ENCODE data around the gene MEGF11. TPM values are rescaled to one million over a fixed set of nuclear protein-coding genes. Genes with fewer than 3 reads are reported as not detected.

MEGF11 gene
- total RNA-seq, 3 donors from 2014 or later: not detected

GRCh38 chr15:66189291-66189690 is 64.3 kb downstream of the MEGF11 start:
- intact Hi-C loops (cut with DNase I; ENCODE audit: low total_unique reads): no loop called here
- H3K36me3 ChIP-seq: no peaks in the 10 kb centered on the region
- no peaks in the 10 kb centered on the region for H3K4me1 ChIP-seq
- no peak overlapping the region for H3K4me3 ChIP-seq
- TF ChIP-seq POLR2AphosphoS5 (IDR thresholded peaks at IDR 0.05): no peak
- TF ChIP-seq CTCF (IDR thresholded peaks at IDR 0.05): no peak
- no peak for TF ChIP-seq POLR2A (IDR thresholded peaks at IDR 0.05)
- no peak for DNase-seq (ENCODE audit: low spot score in 2 of 2)
- no peaks in the 10 kb centered on the region for H3K9me3 ChIP-seq
- no peak overlapping the region for H3K27ac ChIP-seq
- H3K27me3 ChIP-seq: peaks cover 0 to 3% of the 10 kb centered on the region in 2 donors

- Histone ChIP-seq H3K27me3 (peaks cover 0 to 3% of the 10 kb centered on the region in 2 donors), H3K36me3 (no peaks in the 10 kb centered on the region), H3K9me3 (no peaks in the 10 kb centered on the region), H3K27ac (no peak overlapping the region), H3K4me1 (no peaks in the 10 kb centered on the region), H3K4me3 (no peak overlapping the region)
- TF ChIP-seq CTCF (IDR thresholded peaks at IDR 0.05): no peak
- TF ChIP-seq POLR2AphosphoS5 (IDR thresholded peaks at IDR 0.05): no peak
- no peak for TF ChIP-seq POLR2A (IDR thresholded peaks at IDR 0.05)
- no peak for DNase-seq (ENCODE audit: low spot score in 2 of 2)
- intact Hi-C loops (cut with DNase I; ENCODE audit: low total_unique reads): no loop called here
These were observed 65.1 kb downstream of the MEGF11 start for GRCh38 chr15:66188464-66188863.

GRCh38 chr15:66187271-66187670 is 66.3 kb downstream of the MEGF11 start:
- intact Hi-C loops (cut with DNase I; ENCODE audit: low total_unique reads): no loop called here
- TF ChIP-seq POLR2AphosphoS5 (IDR thresholded peaks at IDR 0.05) (no peak), CTCF (IDR thresholded peaks at IDR 0.05) (no peak), POLR2A (IDR thresholded peaks at IDR 0.05) (no peak)
- no peak for DNase-seq (ENCODE audit: low spot score in 2 of 2)
- Histone ChIP-seq H3K4me1 (no peaks in the 10 kb centered on the region), H3K9me3 (no peaks in the 10 kb centered on the region), H3K4me3 (no peak overlapping the region), H3K27me3 (peaks cover 0 to 3% of the 10 kb centered on the region in 2 donors), H3K36me3 (no peaks in the 10 kb centered on the region), H3K27ac (peak overlapping the region in 1 of 2 donors; percentile 55)

- H3K4me1 ChIP-seq: no peaks in the 10 kb centered on the region
- H3K27me3 ChIP-seq: peaks cover 0 to 6% of the 10 kb centered on the region in 2 donors
- H3K9me3 ChIP-seq: no peaks in the 10 kb centered on the region
- TF ChIP-seq CTCF (IDR thresholded peaks at IDR 0.05) (no peak), POLR2AphosphoS5 (IDR thresholded peaks at IDR 0.05) (no peak), POLR2A (IDR thresholded peaks at IDR 0.05) (no peak)
- intact Hi-C loops (cut with DNase I; ENCODE audit: low total_unique reads): no loop called here
- no peaks in the 10 kb centered on the region for H3K36me3 ChIP-seq
- H3K27ac ChIP-seq: no peak overlapping the region
- DNase-seq (ENCODE audit: low spot score in 2 of 2): no peak
- H3K4me3 ChIP-seq: no peak overlapping the region
These were observed 67.3 kb downstream of the MEGF11 start for GRCh38 chr15:66186049-66186825.

- intact Hi-C loops (cut with DNase I; ENCODE audit: low total_unique reads): no loop called here
- DNase-seq (ENCODE audit: low spot score in 2 of 2): no peak
- TF ChIP-seq POLR2A (IDR thresholded peaks at IDR 0.05) (no peak), CTCF (IDR thresholded peaks at IDR 0.05) (no peak), POLR2AphosphoS5 (IDR thresholded peaks at IDR 0.05) (no peak)
- Histone ChIP-seq H3K36me3 (no peaks in the 10 kb centered on the region), H3K9me3 (no peaks in the 10 kb centered on the region), H3K4me3 (no peak overlapping the region), H3K4me1 (no peaks in the 10 kb centered on the region), H3K27me3 (peaks cover 0 to 6% of the 10 kb centered on the region in 2 donors), H3K27ac (no peak overlapping the region)
These were observed 68.4 kb downstream of the MEGF11 start for GRCh38 chr15:66184936-66185790.

Data from breast epithelium (tissue), 4 donors.